IPS-NIHi11 (cell line): ENCODE data around the gene PHACTR2.
A peak's percentile ranks its signal among the peaks of the same experiment; 100 is the strongest.

Source experiments
- DNase-seq: peaks from one replicate; pipeline ENCODE4 v3.0.0; 2012; ENCODE audit warnings: mixed read lengths, low spot score

PHACTR2 gene

GRCh38 chr6:143742070-143742954, 64.5 kb downstream of the PHACTR2 start:
- no peak for DNase-seq

GRCh38 chr6:143742955-143743255, 65.1 kb downstream of the PHACTR2 start:
- DNase-seq, result no peak

GRCh38 chr6:143743301-143744166, 65.8 kb downstream of the PHACTR2 start:
- no peak for DNase-seq

- DNase-seq, result no peak
Observed at GRCh38 chr6:143744551-143745165, 66.9 kb downstream of the PHACTR2 start.

GRCh38 chr6:143745166-143746133, 67.7 kb downstream of the PHACTR2 start:
- DNase-seq, result no peak

GRCh38 chr6:143746202-143747119, 68.7 kb downstream of the PHACTR2 start:
- DNase-seq, result peak; percentile 65

- no peak for DNase-seq
Observed at GRCh38 chr6:143747347-143747842, 69.6 kb downstream of the PHACTR2 start.

- DNase-seq, result no peak
Observed at GRCh38 chr6:143749891-143750290, 72.1 kb downstream of the PHACTR2 start.

GRCh38 chr6:143750877-143751276, 73.1 kb downstream of the PHACTR2 start:
- DNase-seq, result no peak

- no peak for DNase-seq
Observed at GRCh38 chr6:143752459-143752858, 74.7 kb downstream of the PHACTR2 start.

GRCh38 chr6:143753678-143754077, 75.9 kb downstream of the PHACTR2 start:
- DNase-seq, result no peak

GRCh38 chr6:143754204-143754603, 76.4 kb downstream of the PHACTR2 start:
- no peak for DNase-seq

- no peak for DNase-seq
Observed at GRCh38 chr6:143755301-143755744, 77.6 kb downstream of the PHACTR2 start.

- DNase-seq, result no peak
Observed at GRCh38 chr6:143757346-143757832, 79.6 kb downstream of the PHACTR2 start.

- no peak for DNase-seq
Observed at GRCh38 chr6:143758551-143758950, 80.8 kb downstream of the PHACTR2 start.

GRCh38 chr6:143759666-143760065, 81.9 kb downstream of the PHACTR2 start:
- DNase-seq, result no peak

GRCh38 chr6:143761074-143761473, 83.3 kb downstream of the PHACTR2 start:
- DNase-seq, result no peak

- DNase-seq, result no peak
Observed at GRCh38 chr6:143762126-143762525, 84.4 kb downstream of the PHACTR2 start.

GRCh38 chr6:143765422-143766184, 87.8 kb downstream of the PHACTR2 start:
- DNase-seq, result no peak
